ENCODE results near the gene VIL1. TPM values are rescaled to one million over a fixed set of nuclear protein-coding genes. Genes with fewer than 3 reads are reported as not detected.

VIL1 gene
- total and polyA plus RNA-seq, 9 of the 15 experiments (the other 6 are each of a cell fraction or from before 2014, with no cell fraction given), result 0.51 to 2.7 (median 1.2) TPM

- Histone ChIP-seq H3K27me3 (ENCODE audit: control insufficient read depth in 2 of 2, insufficient read depth in 2 of 2, low read length in 2 of 2) (no peaks in the 10 kb centered on the region), H4K20me1 (replicated peaks; ENCODE audit: control insufficient read depth, insufficient read depth, low read length) (no peaks in the 10 kb centered on the region), H3K9me1 (ENCODE audit: control insufficient read depth, insufficient read depth, low read length) (no peaks in the 10 kb centered on the region), H3K9me3 (replicated peaks; ENCODE audit: control insufficient read depth, insufficient read depth, low read depth, low read length) (no peaks in the 10 kb centered on the region), H3K36me3 (ENCODE audit: control insufficient read depth, insufficient read depth, low read length) (peaks cover 50% of the 10 kb centered on the region), H2AFZ (ENCODE audit: low read depth, low read length) (no peak overlapping the region), H3K4me1 (replicated peaks in 1 of 2; ENCODE audit: control insufficient read depth in 2 of 2, insufficient read depth in 2 of 2, low read length in 2 of 2) (peaks cover 0 to under 1% of the 10 kb centered on the region in 2 experiments; a peak in 1 of 5 replicates), H3K4me3 (no peak overlapping the region), H3K27ac (ENCODE audit: extremely low read depth, low read depth, low read length) (no peak overlapping the region), H3K9ac (ENCODE audit: insufficient read depth in 1 of 2, low read depth in 2 of 2, low read length in 2 of 2) (no peak overlapping the region), H3K79me2 (ENCODE audit: control insufficient read depth, insufficient read depth, low read length) (no peaks in the 10 kb centered on the region), H3K4me2 (ENCODE audit: insufficient read depth, low read length) (no peak overlapping the region)
- WGBS (ENCODE audit: insufficient coverage, low coverage, missing lambda C conversion rate), result 47% methylated on average over 3 of the region's 3 CpGs
- FAIRE-seq (peak; percentile 44), ATAC-seq (peak; percentile 67), DNase-seq (ENCODE audit: extremely low read depth in 1 of 4, low spot score in 3 of 4) (peak in 1 of 4 experiments; percentile 12)
- in situ Hi-C loops (cut with MboI), result no loop called here
- intact Hi-C loops (cut with micrococcal nuclease), result loop anchor here (1.0 to 10.0 kb wide), 3 partner anchors 60 to 281 kb away; no protein-coding TSS in a partner anchor
- CTCF ChIA-PET (ENCODE audit: low intra/inter-chr PET ratio), result interaction anchor here (0.9 to 2.6 kb wide), 2 partner anchors 59 to 60 kb away, joined by 3 to 8 read pairs; no protein-coding TSS in a partner anchor
- POLR2A ChIA-PET, result interaction anchor here (0.6 kb wide), 1 partner anchor 159 kb away, joined by 3 read pairs; no protein-coding TSS in a partner anchor
- no TSS peak for BruUV-seq (replicated peaks)
- no peak for TF ChIP-seq TEAD2 (tag; IDR thresholded peaks at IDR 0.05)
- TF ChIP-seq, protein P1, sequence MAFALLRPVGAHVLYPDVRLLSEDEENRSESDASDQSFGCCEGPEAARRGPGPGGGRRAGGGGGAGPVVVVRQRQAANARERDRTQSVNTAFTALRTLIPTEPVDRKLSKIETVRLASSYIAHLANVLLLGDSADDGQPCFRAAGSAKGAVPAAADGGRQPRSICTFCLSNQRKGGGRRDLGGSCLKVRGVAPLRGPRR (CRISPR knock-in tag; IDR thresholded peaks at IDR 0.05), result no peak
- TF ChIP-seq DEAF1 (CRISPR knock-in tag; IDR thresholded peaks at IDR 0.05), result peak; percentile 42; the same call in 1 of the 2 replicates
- TF ChIP-seq KHSRP (IDR thresholded peaks at IDR 0.05), result no peak
- peak; percentile 34 to 56 for TF ChIP-seq RAD21 (CRISPR knock-in tag; conservative IDR thresholded peaks at IDR 0.05 in 1 of 2, IDR thresholded peaks at IDR 0.05 in 1 of 2)
- TF ChIP-seq ZFP91 (CRISPR knock-in tag; IDR thresholded peaks at IDR 0.05), result no peak
- peak; percentile 17 to 52 (median 29); a peak in 3 of 6 replicates for TF ChIP-seq CTCF (IDR thresholded peaks at IDR 0.05 in 2 of 3, conservative IDR thresholded peaks at IDR 0.05 in 1 of 3; ENCODE audit: insufficient read depth in 2 of 3, low read depth in 1 of 3, low read length in 3 of 3)
Observed at GRCh38 chr2:218465987-218466633, 47.2 kb downstream of the VIL1 start.

Measured in K562 (cell line).